HG03520 (cell line): ENCODE measurements around the gene KCNMB3.
"Not testable (repeated sequence)": the region's sequence is repeated elsewhere in the genome, so short reads cannot be mapped to it uniquely, and the experiment has no call there.

Experiments
- ATAC-seq: cut with Tn5 transposase; IDR thresholded peaks from one replicate; pipeline ENCODE4 v1.9.1; 2021; ENCODE audit warnings: mild to moderate bottlenecking, moderate library complexity; ENCODE audit not compliant: unreplicated experiment

KCNMB3 gene, protein sequence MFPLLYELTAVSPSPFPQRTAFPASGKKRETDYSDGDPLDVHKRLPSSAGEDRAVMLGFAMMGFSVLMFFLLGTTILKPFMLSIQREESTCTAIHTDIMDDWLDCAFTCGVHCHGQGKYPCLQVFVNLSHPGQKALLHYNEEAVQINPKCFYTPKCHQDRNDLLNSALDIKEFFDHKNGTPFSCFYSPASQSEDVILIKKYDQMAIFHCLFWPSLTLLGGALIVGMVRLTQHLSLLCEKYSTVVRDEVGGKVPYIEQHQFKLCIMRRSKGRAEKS

DNA sequence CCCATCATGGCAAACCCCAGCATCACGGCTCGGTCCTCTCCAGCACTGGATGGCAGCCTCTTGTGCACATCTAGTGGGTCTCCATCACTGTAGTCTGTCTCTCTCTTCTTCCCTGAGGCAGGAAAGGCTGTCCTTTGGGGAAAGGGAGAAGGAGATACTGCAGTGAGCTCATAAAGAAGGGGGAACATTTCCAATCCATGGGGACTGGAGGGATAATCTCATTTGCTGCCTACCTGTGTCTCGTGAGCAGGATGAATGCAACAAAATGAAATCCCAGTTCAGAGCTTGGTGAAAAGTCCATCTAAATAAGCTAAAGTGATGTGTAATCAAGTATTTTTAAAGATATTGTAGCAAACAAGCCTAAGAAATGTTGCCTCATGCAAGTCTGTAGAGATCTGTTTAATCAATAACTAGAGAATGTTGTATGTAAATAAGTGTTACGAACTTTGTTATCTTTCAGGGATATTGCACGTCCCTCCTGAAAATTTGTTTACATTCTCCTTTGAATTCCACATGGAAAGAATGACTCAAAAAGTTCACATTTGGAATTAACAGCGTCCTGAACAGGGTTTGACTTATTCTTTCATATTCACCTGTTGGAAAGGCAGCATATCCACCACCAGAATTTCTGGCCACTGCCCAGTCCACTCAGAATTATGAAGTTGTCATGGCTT is at the start of gene KCNMB3:
Gene KCNMB3, minus strand, starts transcription at position 312 of the 674 bp plus-strand sequence. Its CDS starts 124 bp downstream, at position 188.
- ATAC-seq: no peak

DNA sequence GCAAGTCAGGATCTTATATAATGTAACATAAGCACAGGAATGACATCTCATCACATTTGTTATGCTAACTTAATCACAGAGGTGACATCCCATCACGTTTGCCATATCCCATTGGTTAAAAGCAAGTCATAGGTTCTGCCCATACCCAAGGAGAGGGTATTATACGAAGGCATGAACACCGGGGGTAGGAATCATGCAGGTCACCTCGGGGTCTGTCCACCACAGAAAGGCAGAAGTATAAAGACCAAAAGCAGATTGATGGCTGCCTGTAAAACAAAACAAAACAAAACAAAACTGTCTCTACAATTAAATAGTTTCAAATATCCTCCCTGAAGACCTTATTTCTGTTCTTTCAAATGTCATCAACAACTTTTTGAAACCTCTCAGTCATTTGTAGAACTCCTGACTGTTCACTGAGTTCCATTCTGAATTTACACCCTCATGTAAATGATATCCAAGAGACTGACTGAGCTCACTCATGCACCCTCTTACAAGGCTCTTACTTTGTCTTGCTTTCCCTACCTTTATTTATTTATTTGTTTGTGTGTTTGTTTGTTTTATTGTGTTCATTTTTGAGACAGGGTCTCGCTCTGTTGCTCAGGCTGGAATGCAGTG is 49.2 kb upstream of the KCNMB3 start:
- ATAC-seq: no peak

GRCh38 chr3:179299316-179299715 is 48.4 kb upstream of the KCNMB3 start:
- ATAC-seq: no peak

- ATAC-seq: no peak
Measured at GRCh38 chr3:179297971-179298725, 47.2 kb upstream of the KCNMB3 start.

GRCh38 chr3:179292450-179292849 is 41.5 kb upstream of the KCNMB3 start:
- ATAC-seq: no peak

- ATAC-seq: no peak
Measured at GRCh38 chr3:179289295-179289694, 38.4 kb upstream of the KCNMB3 start.

DNA sequence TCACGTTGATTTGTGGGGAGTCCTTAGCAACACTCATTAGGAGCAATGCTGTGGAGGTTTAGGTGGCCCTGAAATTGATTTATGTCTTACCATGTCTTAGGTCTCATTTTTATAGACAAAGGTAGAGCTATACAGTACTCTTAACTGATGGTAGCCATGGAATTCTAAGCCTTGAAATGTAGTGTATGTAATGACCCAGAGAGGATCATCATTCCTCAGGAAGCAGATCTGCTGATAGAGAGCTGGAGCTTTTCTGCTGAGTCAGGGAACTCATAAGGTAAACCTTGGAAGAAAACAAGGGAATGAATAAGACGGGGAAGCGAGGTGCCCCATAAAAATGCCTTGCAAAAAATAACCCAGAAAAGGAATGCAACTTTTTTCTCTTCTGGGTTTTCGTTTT is 37.9 kb upstream of the KCNMB3 start:
- no peak for ATAC-seq

DNA sequence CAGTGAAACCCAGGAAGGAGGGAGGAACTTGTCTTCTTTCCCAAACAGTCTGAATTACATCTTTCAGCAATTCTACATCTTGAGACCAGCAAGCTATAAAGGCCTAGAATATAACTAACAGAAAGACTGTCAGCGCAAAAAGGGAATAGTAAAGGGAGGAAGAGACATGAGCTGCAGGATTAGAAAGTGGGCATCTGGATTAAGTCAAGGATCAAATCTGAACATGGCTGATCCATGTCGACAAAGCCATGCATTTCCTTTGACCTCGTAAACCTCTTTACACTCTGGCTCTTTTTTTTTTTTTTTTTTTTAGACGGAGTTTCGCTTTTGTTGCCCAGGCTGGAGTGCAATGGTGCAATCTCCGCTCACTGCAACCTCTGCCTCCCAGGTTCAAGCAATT is 35.4 kb upstream of the KCNMB3 start:
- ATAC-seq: no peak

DNA sequence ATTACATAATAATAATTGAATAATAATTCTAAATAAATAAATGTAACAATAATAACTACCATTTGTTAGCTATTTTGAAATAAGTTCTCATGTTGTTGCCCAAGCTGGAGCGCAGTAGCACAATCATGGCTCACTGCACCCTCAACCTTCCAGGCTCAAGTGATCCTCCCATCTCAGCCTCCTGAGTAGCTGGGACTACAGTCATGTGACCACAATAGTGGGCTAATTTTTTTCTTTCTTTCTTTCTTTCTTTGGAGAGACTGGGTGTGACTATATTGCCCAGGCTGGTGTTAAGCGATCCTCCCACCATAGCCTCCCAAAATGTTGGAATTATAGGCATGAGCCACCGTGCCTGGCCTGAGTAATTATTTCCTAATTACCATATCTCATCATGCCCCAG is 30.9 kb upstream of the KCNMB3 start:
- ATAC-seq: no peak

GRCh38 chr3:179279837-179280236 is 28.9 kb upstream of the KCNMB3 start:
- no peak for ATAC-seq

DNA sequence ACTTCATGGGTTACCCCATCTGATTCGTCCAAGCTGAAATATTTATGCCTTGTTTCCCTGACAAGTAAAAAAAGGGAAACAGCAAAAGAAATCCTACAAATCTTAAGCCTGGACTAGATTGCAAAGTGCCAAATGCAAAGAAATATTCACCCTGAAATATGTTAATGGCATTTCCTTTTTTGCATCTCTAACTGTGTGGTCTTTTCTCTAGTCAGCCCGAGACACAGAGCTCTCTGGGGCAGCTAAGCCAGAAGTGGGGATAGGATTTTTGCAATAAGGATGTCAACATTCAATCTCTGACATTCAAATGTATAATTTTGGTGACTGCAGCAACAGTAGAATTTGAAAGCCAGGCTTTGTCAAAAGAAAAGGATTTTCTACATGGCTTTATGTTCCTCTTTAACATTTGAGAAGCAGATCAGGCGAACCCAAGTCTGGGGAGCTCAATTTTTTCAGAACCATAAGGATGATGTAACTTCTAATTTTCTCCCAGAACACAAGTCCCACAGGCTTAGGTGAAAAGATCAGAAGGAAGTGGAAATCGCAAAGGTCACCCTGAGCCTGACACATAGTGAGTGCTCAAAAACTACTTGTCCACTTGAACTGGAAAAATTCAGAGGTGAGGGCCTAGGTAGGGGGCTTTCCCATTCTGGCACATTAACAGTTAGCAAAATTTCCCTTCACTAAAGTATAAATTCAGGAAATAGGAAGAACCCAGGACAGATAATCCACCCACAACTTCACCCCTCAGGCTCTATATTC is 28.2 kb upstream of the KCNMB3 start:
- ATAC-seq: no peak

DNA sequence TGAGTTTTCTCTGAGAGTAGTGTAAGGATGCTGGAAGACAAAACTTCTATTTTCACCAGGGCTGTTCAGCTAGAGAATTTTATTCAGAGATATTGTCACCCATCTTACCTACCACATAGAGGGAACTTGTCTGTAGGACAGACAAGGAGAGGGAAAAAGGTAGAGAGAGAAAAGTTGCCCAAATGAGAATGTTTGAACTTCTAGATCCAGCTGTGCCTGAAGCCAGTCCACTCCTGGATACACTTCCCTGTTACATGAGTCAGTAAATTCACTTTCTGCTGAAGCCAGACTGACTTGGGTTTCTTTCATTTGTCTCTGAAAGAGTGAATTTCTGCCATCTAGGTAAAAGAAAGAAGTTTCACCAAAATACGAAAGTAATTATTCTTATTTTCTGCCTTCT is 27.2 kb upstream of the KCNMB3 start:
- no peak for ATAC-seq

DNA sequence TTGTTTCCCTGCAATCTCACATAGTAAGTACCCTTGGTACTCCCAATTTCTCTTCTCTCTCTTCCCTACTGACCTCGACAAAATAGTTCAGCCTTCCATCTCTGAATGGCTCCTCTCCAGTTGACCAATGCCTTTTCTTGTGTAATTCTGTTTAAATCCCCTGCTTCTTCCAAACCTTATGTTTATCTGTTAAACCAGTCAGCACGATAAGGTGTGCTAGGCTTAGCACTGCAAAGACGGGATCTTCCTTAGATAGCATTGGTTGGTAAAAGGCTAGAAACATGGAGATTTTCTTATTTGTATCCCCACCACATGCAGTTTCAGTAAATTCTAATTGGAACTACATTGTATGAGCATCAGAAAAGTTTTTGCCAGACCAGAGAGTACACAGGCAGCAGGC is 25.8 kb upstream of the KCNMB3 start:
- ATAC-seq: no peak

- no peak for ATAC-seq
Measured at GRCh38 chr3:179276001-179276400, 25.1 kb upstream of the KCNMB3 start.

DNA sequence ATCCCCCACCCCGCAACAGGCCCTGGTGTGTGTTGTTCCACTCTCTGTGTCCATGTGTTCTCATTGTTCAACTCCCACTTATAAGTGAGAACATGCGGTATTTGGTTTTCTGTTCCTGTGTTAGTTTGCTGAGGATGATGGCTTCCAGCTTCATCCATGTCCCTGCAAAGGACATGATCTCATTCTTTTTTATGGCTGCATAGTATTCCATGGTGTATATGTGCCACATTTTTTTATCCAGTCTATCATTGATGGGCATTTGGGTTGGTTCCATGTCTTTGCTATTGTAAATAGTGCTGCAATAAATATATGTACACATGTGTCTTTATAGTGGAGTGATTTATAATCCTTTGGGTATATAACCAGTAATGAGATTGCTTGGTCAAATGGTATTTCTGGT is 23.5 kb upstream of the KCNMB3 start:
- not testable (repeated sequence) for ATAC-seq

GRCh38 chr3:179272385-179272784 is 21.5 kb upstream of the KCNMB3 start:
- ATAC-seq: no peak

DNA sequence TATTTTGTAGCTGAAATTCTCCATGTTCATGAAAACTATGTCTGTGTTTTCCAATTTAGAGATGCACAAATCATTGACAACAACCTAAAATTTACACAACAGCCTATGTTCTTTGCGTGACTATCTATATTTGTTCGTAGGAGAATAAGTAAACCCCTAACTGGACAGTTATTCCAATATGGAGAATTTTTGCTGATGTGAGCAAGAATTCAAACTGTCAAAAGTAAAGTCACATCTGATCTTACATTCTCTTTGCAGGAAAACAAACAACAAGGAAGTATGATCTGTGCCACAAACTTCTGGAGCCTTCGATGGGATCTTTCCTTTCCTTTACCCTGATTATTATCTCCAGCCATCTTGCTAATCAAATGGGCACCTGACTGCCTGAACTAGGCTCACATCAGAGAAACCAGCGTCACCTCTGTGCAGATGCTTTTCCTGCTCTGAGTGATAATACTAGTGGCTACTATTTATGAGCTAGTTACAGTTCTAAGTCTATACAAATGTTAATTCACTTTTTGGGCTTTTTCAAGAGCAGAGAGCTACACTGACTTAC is 18.3 kb upstream of the KCNMB3 start:
- ATAC-seq: no peak

GRCh38 chr3:179268400-179269051 is 17.6 kb upstream of the KCNMB3 start:
- no peak for ATAC-seq

- no peak for ATAC-seq
Measured at GRCh38 chr3:179266701-179267211, 15.8 kb upstream of the KCNMB3 start.

DNA sequence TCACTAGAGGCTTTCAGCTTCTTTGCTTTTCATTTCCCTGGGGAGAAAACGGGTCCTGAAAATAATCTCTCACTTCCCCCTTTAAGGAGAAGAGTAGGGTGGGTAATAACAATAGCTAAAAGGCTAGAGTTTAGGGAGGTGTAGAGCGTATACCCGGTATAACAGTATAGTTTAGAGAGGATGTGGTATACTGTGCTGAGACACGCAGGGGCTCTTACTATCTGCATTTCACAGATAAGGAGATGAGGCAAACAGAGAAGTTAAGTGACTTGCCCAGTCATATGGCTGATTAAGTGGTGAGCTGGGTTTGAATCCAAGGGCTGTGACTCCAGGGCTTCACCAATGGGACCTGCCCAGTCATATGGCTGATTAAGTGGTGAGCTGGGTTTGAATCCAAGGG is 15.0 kb upstream of the KCNMB3 start:
- ATAC-seq: peak; percentile 54
